ENCODE measurements around the gene COL25A1. TPM values are rescaled to one million over a fixed set of nuclear protein-coding genes. Genes with fewer than 3 reads are reported as not detected.

Gene COL25A1
- total RNA-seq, 1 experiment from 2014 or later: not detected

DNA sequence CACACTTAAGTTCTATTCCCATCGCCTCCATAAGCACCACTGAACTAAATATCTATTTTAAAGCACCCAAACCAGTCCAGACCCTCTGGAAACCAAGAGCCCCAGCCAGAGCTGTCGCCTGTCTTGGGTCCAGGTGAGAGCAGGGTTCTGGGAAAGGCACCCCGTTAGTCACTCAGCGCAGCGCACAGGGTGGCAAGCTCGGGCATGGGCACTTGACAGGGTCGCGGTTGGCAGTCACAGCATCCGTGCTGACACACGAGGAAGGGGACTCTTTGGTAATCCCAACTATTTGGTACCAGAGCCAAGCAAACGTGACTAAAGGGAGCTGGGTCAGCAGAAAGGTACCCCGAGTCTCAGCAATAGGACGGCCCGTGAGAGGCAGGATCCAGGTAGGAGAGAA, 515.4 kb downstream of the COL25A1 start:
- POLR2A ChIA-PET: no interaction called here
- no TSS peak for BruUV-seq (replicated peaks)
- TF ChIP-seq POLR2AphosphoS5 (IDR thresholded peaks at IDR 0.05; ENCODE audit: low read depth, low read length) (no peak), TCF7L2 (IDR thresholded peaks at IDR 0.05; ENCODE audit: low read depth, low read length) (no peak), REST (IDR thresholded peaks at IDR 0.05; ENCODE audit: insufficient read depth in 1 of 2, low read depth in 2 of 2, low read length in 1 of 2) (no peak)
- H3K27me3 ChIP-seq (ENCODE audit: control insufficient read depth, insufficient read depth, low read length): no peaks in the 10 kb centered on the region
- in situ Hi-C loops (cut with HindIII; ENCODE audit: low pct_unique_long_range_greater_than_20kb, low sequenced_read_pairs) (no loop called here), intact Hi-C loops (cut with micrococcal nuclease; ENCODE audit: unreplicated experiment) (no loop called here)
- no peak overlapping the region for H3K4me3 ChIP-seq (ENCODE audit: low read depth in 2 of 2, low read length in 2 of 2)
- no peaks in the 10 kb centered on the region for H3K4me1 ChIP-seq (ENCODE audit: control insufficient read depth, insufficient read depth, low read length)
- H3K9me3 ChIP-seq (ENCODE audit: control insufficient read depth, insufficient read depth, low read depth, low read length): no peaks in the 10 kb centered on the region
- H3K27ac ChIP-seq (ENCODE audit: low read length): no peak overlapping the region
- DNase-seq (ENCODE audit: low read depth, low spot score): no peak
- ATAC-seq: no peak
- CTCF ChIA-PET: no interaction called here
- no peaks in the 10 kb centered on the region for H3K36me3 ChIP-seq (ENCODE audit: control insufficient read depth, insufficient read depth, low read length)

GRCh38 chr4:108786351-108786750, 516.1 kb downstream of the COL25A1 start:
- no peak overlapping the region for H3K27ac ChIP-seq (ENCODE audit: low read length)
- no peaks in the 10 kb centered on the region for H3K4me1 ChIP-seq (ENCODE audit: control insufficient read depth, insufficient read depth, low read length)
- H3K27me3 ChIP-seq (ENCODE audit: control insufficient read depth, insufficient read depth, low read length): no peaks in the 10 kb centered on the region
- TF ChIP-seq CTCF (IDR thresholded peaks at IDR 0.05): no peak
- TF ChIP-seq SIN3A (IDR thresholded peaks at IDR 0.05; ENCODE audit: borderline replicate concordance, insufficient read depth, low read depth, low read length): no peak
- no peak for TF ChIP-seq POLR2AphosphoS5 (IDR thresholded peaks at IDR 0.05; ENCODE audit: low read depth, low read length)
- no peak for TF ChIP-seq REST (IDR thresholded peaks at IDR 0.05; ENCODE audit: insufficient read depth in 1 of 2, low read depth in 2 of 2, low read length in 1 of 2)
- TF ChIP-seq TCF7L2 (IDR thresholded peaks at IDR 0.05; ENCODE audit: low read depth, low read length): no peak
- BruUV-seq (replicated peaks): no TSS peak
- no peak overlapping the region for H3K4me3 ChIP-seq (ENCODE audit: low read depth in 2 of 2, low read length in 2 of 2)
- ATAC-seq: no peak
- H3K36me3 ChIP-seq (ENCODE audit: control insufficient read depth, insufficient read depth, low read length): no peaks in the 10 kb centered on the region
- intact Hi-C loops (cut with micrococcal nuclease; ENCODE audit: unreplicated experiment): no loop called here
- no peak for DNase-seq (ENCODE audit: low read depth, low spot score)
- ChIA-PET CTCF (no interaction called here), POLR2A (no interaction called here)
- no peaks in the 10 kb centered on the region for H3K9me3 ChIP-seq (ENCODE audit: control insufficient read depth, insufficient read depth, low read depth, low read length)
- in situ Hi-C loops (cut with HindIII; ENCODE audit: low pct_unique_long_range_greater_than_20kb, low sequenced_read_pairs): no loop called here

Measured in Panc1 (cell line).